GM12878 (cell line): ENCODE data around the gene MMP15. TPM values are rescaled to one million over a fixed set of nuclear protein-coding genes. Genes with fewer than 3 reads are reported as not detected.

Source experiments
- ATAC-seq: fragments of 200-7000 bp; cut with Tn5 transposase; 3 replicates; pipeline ENCODE4 v1.9.1; 2020; ENCODE audit warnings: mild to moderate bottlenecking, moderate library complexity
- BruUV-seq: library from RNA; stranded (reverse); fragments of 400-500 nt; replicated peaks from 2 replicates; lab custom pipeline; 2021; lab: Mats Ljungman, UMichigan
- CTCF ChIA-PET: fragments of 300-600 bp; sonication (Branson Sonifier 250); formaldehyde crosslinking; extraction: SDS; loops from one replicate; lab custom pipeline; 2021; ENCODE audit warnings: inconsistent platforms; lab: Yijun Ruan, JAX
- POLR2A ChIA-PET: fragments of 350-600 bp; formaldehyde crosslinking; extraction: SDS; loops from one replicate; lab custom pipeline; 2021; ENCODE audit warnings: inconsistent platforms; lab: Charles Lee
- RAD21 ChIA-PET: fragments of 300-600 bp; sonication (Branson Sonifier 250); formaldehyde crosslinking; loops from one replicate; lab custom pipeline; 2023; ENCODE audit warnings: antibody characterized with exemption; ENCODE audit not compliant: unreplicated experiment; lab: Charles Lee
- SMC1A ChIA-PET: fragments of 300-600 bp; sonication (Branson Sonifier 250); formaldehyde crosslinking; loops from one replicate; lab custom pipeline; 2023; ENCODE audit not compliant: unreplicated experiment, uncharacterized antibody; lab: Charles Lee
- DNase-seq: peaks from one replicate; pipeline ENCODE4 v3.0.0-alpha.2; 2011; ENCODE audit warnings: low read depth, low spot score
- FAIRE-seq: peaks from 3 replicates; lab custom pipeline; 2011; peaks lifted over from hg19 to GRCh38; lab: Jason Lieb, UNC
- H2AFZ ChIP-seq: 2 replicates; pipeline ENCODE4 v1.6.0; 2011; ENCODE audit warnings: low read depth, low read length, control low read depth; ENCODE audit not compliant: control insufficient read depth
- H3K27ac ChIP-seq: 2 replicates; pipeline ENCODE4 v1.5.1; 2011; ENCODE audit warnings: control low read depth; ENCODE audit not compliant: control insufficient read depth, insufficient read depth
- H3K27me3 ChIP-seq, 2 experiments: replicated peaks in 1 of 2; 2 replicates each; pipeline versions ENCODE4 v1.6.0 to v1.6.1; 2011; ENCODE audit warnings: low read length in 1 of 2; ENCODE audit not compliant: control insufficient read depth in 2 of 2, insufficient read depth in 2 of 2
- H3K36me3 ChIP-seq, 2 experiments: 2 replicates each; pipeline ENCODE4 v1.5.1; 2011; ENCODE audit warnings: low read length in 1 of 2; ENCODE audit not compliant: control insufficient read depth in 2 of 2, insufficient read depth in 2 of 2
- H3K4me1 ChIP-seq: 2 replicates; pipeline ENCODE4 v1.6.1; 2011; ENCODE audit warnings: mild to moderate bottlenecking, low read length, moderate library complexity, mixed read lengths; ENCODE audit not compliant: control insufficient read depth, insufficient read depth
- H3K4me2 ChIP-seq: 2 replicates; pipeline ENCODE4 v1.6.0; 2011; ENCODE audit warnings: control low read depth; ENCODE audit not compliant: control insufficient read depth, insufficient read depth
- H3K4me3 ChIP-seq: fragments of 200-600 bp; sonication (generic); 2 replicates; pipeline ENCODE4 v1.5.1; 2016
- H3K79me2 ChIP-seq: 2 replicates; pipeline ENCODE4 v1.6.0; 2011; ENCODE audit warnings: low read length; ENCODE audit not compliant: control insufficient read depth, insufficient read depth
- H3K9ac ChIP-seq: 2 replicates; pipeline ENCODE4 v1.8.0; 2011; ENCODE audit warnings: low read length, control low read depth, mixed read lengths; ENCODE audit not compliant: control insufficient read depth, insufficient read depth
- H3K9me3 ChIP-seq: replicated peaks from 3 replicates; pipeline ENCODE4 v1.5.1; 2011; ENCODE audit warnings: mild to moderate bottlenecking, low read length; ENCODE audit not compliant: control insufficient read depth, insufficient read depth
- H4K20me1 ChIP-seq: 2 replicates; pipeline ENCODE4 v1.6.0; 2011; ENCODE audit not compliant: control insufficient read depth, insufficient read depth
- ATF2 ChIP-seq: IDR thresholded peaks from 2 replicates; pipeline ENCODE4 v1.6.1; 2012; ENCODE audit warnings: low read length, inconsistent platforms
- CBX3 ChIP-seq: fragments of 200-600 bp; sonication (generic); IDR thresholded peaks from 2 replicates; pipeline ENCODE4 v1.6.1; 2016; ENCODE audit warnings: low read depth, borderline replicate concordance
- CEBPB ChIP-seq, 2 experiments: fragments of 150-350 bp in 1 of 2; IDR thresholded peaks; 2 replicates each; pipeline ENCODE4 v1.6.1; 2012 to 2014; ENCODE audit warnings: low read depth in 2 of 2, low read length in 2 of 2, borderline replicate concordance in 1 of 2, inconsistent platforms in 1 of 2
- CTCF ChIP-seq, 3 experiments: IDR thresholded peaks in 2 of 3; conservative IDR thresholded peaks in 1 of 3; 2 replicates each; pipeline ENCODE4 v1.5.1; 2011; ENCODE audit warnings: low read depth in 3 of 3, low read length in 3 of 3, mild to moderate bottlenecking in 3 of 3, control low read depth in 2 of 3, moderate library complexity in 2 of 3, inconsistent platforms in 1 of 3, mixed read lengths in 1 of 3; ENCODE audit not compliant: control insufficient read depth in 2 of 3, insufficient read depth in 1 of 3; ENCODE audit errors: extremely low read depth in 1 of 3
- FOS ChIP-seq: IDR thresholded peaks from 3 replicates; pipeline ENCODE4 v1.6.1; 2011; ENCODE audit warnings: borderline replicate concordance; ENCODE audit not compliant: insufficient read length; ENCODE audit errors: extremely low read depth
- GABPA ChIP-seq: IDR thresholded peaks from 2 replicates; pipeline ENCODE4 v1.6.1; 2014; ENCODE audit warnings: antibody characterized with exemption, low read depth, mild to moderate bottlenecking, inconsistent platforms
- KAT2A ChIP-seq: conservative IDR thresholded peaks from 2 replicates; pipeline ENCODE4 v1.6.1; 2011; ENCODE audit warnings: low read depth, low read length; ENCODE audit not compliant: control insufficient read depth
- NBN ChIP-seq: fragments of 450-650 bp; IDR thresholded peaks from 2 replicates; pipeline ENCODE4 v1.6.1; 2016
- NKRF ChIP-seq: fragments of 450-650 bp; conservative IDR thresholded peaks from 2 replicates; pipeline ENCODE4 v1.6.1; 2017; ENCODE audit warnings: mild to moderate bottlenecking, moderate library complexity
- RAD21 ChIP-seq: IDR thresholded peaks from 2 replicates; pipeline ENCODE4 v1.6.1; 2011; ENCODE audit warnings: mild to moderate bottlenecking, low read depth, low read length, moderate library complexity; ENCODE audit not compliant: insufficient read depth
- RBBP5 ChIP-seq: fragments of 200-600 bp; sonication (generic); conservative IDR thresholded peaks from 2 replicates; pipeline ENCODE4 v1.6.1; 2016
- RUNX3 ChIP-seq: IDR thresholded peaks from 2 replicates; pipeline ENCODE4 v1.6.1; 2012; ENCODE audit warnings: low read length, inconsistent platforms
- SMC3 ChIP-seq: IDR thresholded peaks from 2 replicates; pipeline ENCODE4 v1.6.1; 2011; ENCODE audit warnings: low read length, improper control_type of control experiment, borderline replicate concordance
- TARDBP ChIP-seq: IDR thresholded peaks from 2 replicates; pipeline ENCODE4 v1.6.1; 2016; ENCODE audit warnings: borderline replicate concordance
- WGBS: methylation state at CpG from one replicate; pipeline ENCODE4 v1.1.6; 2016; ENCODE audit warnings: low lambda C conversion rate; ENCODE audit not compliant: insufficient replicate concordance, insufficient coverage; ENCODE audit errors: missing lambda C conversion rate; 5-methylcytosine and 5-hydroxymethylcytosine counted together
- in situ Hi-C: fragments of 300-500 bp; cut with MboI; formaldehyde crosslinking; loops from 9 replicates; pipeline ENCODE4 v1.14.3; 2018; ENCODE audit warnings: mixed read lengths
- intact Hi-C: fragments of 100-400 bp; cut with micrococcal nuclease; formaldehyde crosslinking; loops from one replicate; pipeline ENCODE4 v1.14.2; 2022; ENCODE audit not compliant: unreplicated experiment
- polyA plus RNA-seq, 11 experiments: library from polyadenylated mRNA; depleted of rRNA in 4 of 11; unstranded in 6 of 11; stranded (reverse) in 5 of 11; fragments of >200 nt; fragmentation: Nextera tagmentation in 4 of 11; fragmentation: Illumina TruSeq in 1 of 11; extraction: Ambion mirVana in 4 of 11; extraction: Trizol in 1 of 11; gene quantifications; 1 replicate in 1 of 11; 2 replicates in 10 of 11; pipeline versions ENCODE4 v1.2.1 to v1.2.3, GENCODE V29; 2011 to 2016; ENCODE audit warnings: inconsistent platforms in 2 of 11, missing spikeins in 2 of 11, low read depth in 1 of 11
- total RNA-seq, 4 experiments: library from RNA; depleted of rRNA in 3 of 4; stranded (reverse); fragments of >200 nt in 3 of 4; fragmentation: Illumina TruSeq in 1 of 4; extraction: Trizol in 1 of 4; gene quantifications; 2 replicates each; pipeline versions ENCODE4 v1.2.1 to v1.2.3, GENCODE V29; 2013 to 2021

Gene MMP15
- total and polyA plus RNA-seq, 10 of the 15 experiments (the other 5 are each of a cell fraction or from before 2014, with no cell fraction given) = 0.08 to 0.56 (median 0.10) TPM; not detected in 7

- DNase-seq (no peak), FAIRE-seq (no peak), ATAC-seq (peak; percentile 67)
- POLR2A ChIA-PET = interaction anchor here (0.6 kb wide), 1 partner anchor 1051 kb away, joined by 4 read pairs; no protein-coding TSS in a partner anchor
- SMC1A ChIA-PET = interaction anchor here (1.0 to 1.2 kb wide), 3 partner anchors 100 to 175 kb away, joined by 3 to 9 read pairs (median 6); no protein-coding TSS in a partner anchor
- no peak overlapping the region for H3K27ac ChIP-seq
- H3K9ac ChIP-seq = no peak overlapping the region
- H4K20me1 ChIP-seq = no peaks in the 10 kb centered on the region
- no peaks in the 10 kb centered on the region for H3K9me3 ChIP-seq
- in situ Hi-C loops (loop anchor here (5.0 kb wide), 1 partner anchor 106 kb away; the partner anchor contains the start of gene CFAP20), intact Hi-C loops (loop anchor here (2.0 to 10.0 kb wide), 4 partner anchors 102 to 466 kb away; partner anchors contain the start of gene CSNK2A2)
- RAD21 ChIA-PET = interaction anchor here (1.0 to 1.2 kb wide), 2 partner anchors 14 to 101 kb away, joined by 3 to 4 read pairs; no protein-coding TSS in a partner anchor
- H3K4me3 ChIP-seq = no peak overlapping the region
- H3K79me2 ChIP-seq = no peaks in the 10 kb centered on the region
- H3K4me1 ChIP-seq = no peaks in the 10 kb centered on the region; the same call in 1 of the 2 replicates
- H3K27me3 ChIP-seq = no peaks in the 10 kb centered on the region; a peak in 2 of 4 replicates
- WGBS = 61% methylated on average over 8 of the region's 8 CpGs
- H2AFZ ChIP-seq = no peak overlapping the region
- CTCF ChIA-PET = interaction anchor here (1.4 kb wide), 1 partner anchor 101 kb away, joined by 10 read pairs; no protein-coding TSS in a partner anchor
- H3K36me3 ChIP-seq = peaks cover 0 to 2% of the 10 kb centered on the region in 2 experiments; a peak in 3 of 4 replicates
- BruUV-seq = TSS peak; percentile 94
- H3K4me2 ChIP-seq = no peak overlapping the region
- no peak for TF ChIP-seq FOS
- TF ChIP-seq CTCF (IDR thresholded peaks at IDR 0.05 in 2 of 3, conservative IDR thresholded peaks at IDR 0.05 in 1 of 3; ENCODE audit: control insufficient read depth in 2 of 3, extremely low read depth in 1 of 3, insufficient read depth in 1 of 3, low read depth in 3 of 3, low read length in 3 of 3) = peak; percentile 59 to 74 (median 70)
- TF ChIP-seq RUNX3 = peak; percentile 19; the same call in 1 of the 2 replicates
- no peak for TF ChIP-seq NKRF
- TF ChIP-seq RAD21 = peak; percentile 64
- 0 out of 2 replicates have a peak, but pooled peaks have one; percentile 38 for TF ChIP-seq NBN
- TF ChIP-seq RBBP5 = no peak
- TF ChIP-seq GABPA = no peak
- no peak for TF ChIP-seq CBX3
- no peak for TF ChIP-seq TARDBP
- no peak for TF ChIP-seq KAT2A
- TF ChIP-seq CEBPB (IDR thresholded peaks at IDR 0.05; ENCODE audit: borderline replicate concordance in 1 of 2, low read depth in 2 of 2, low read length in 2 of 2) = no peak
- TF ChIP-seq SMC3 = peak; percentile 65; the same call in 1 of the 2 replicates
- no peak for TF ChIP-seq ATF2
Observed at GRCh38 chr16:58020628-58021521, 4.7 kb upstream of the MMP15 start.
